ENCODE data around the gene LRRC27. TPM values are rescaled to one million over a fixed set of nuclear protein-coding genes. Genes with fewer than 3 reads are reported as not detected.

The LRRC27 gene
- total RNA-seq, 2 experiments from 2014 or later, result 13.0 to 17.3 TPM

- CTCF ChIA-PET (ENCODE audit: unreplicated experiment), result no interaction called here
- H4K20me1 ChIP-seq (ENCODE audit: insufficient read depth, low read length), result no peaks in the 10 kb centered on the region
- no peak overlapping the region for H3K4me2 ChIP-seq (ENCODE audit: low read length)
- peaks cover 11% of the 10 kb centered on the region; the same call in 1 of the 2 replicates for H3K79me2 ChIP-seq (ENCODE audit: insufficient read depth, low read depth, low read length)
- no peak overlapping the region for H2AFZ ChIP-seq (ENCODE audit: low read length)
- no peak overlapping the region for H3K27ac ChIP-seq (ENCODE audit: low read depth, low read length, poor library complexity, severe bottlenecking)
- POLR2A ChIA-PET, result no interaction called here
- intact Hi-C loops (cut with micrococcal nuclease; ENCODE audit: unreplicated experiment), result no loop called here
- H3K9me3 ChIP-seq (ENCODE audit: low read length), result no peaks in the 10 kb centered on the region
- DNase-seq (ENCODE audit: low spot score), result no peak
- no peak overlapping the region for H3K4me3 ChIP-seq (ENCODE audit: low read depth, low read length, poor library complexity, severe bottlenecking)
- H3K9me2 ChIP-seq (ENCODE audit: insufficient read depth, low read length), result no peaks in the 10 kb centered on the region
- peaks cover 27% of the 10 kb centered on the region for H3K36me3 ChIP-seq (ENCODE audit: insufficient read depth, low read length)
- TF ChIP-seq EZH2phosphoT487 (IDR thresholded peaks at IDR 0.05; ENCODE audit: borderline replicate concordance, low read depth, low read length) (no peak), CTCF (conservative IDR thresholded peaks at IDR 0.05; ENCODE audit: low read length) (no peak)
- BruUV-seq (replicated peaks), result no TSS peak
- no peaks in the 10 kb centered on the region for H3K4me1 ChIP-seq (ENCODE audit: insufficient read depth, low read length, poor library complexity, severe bottlenecking)
Observed at GRCh38 chr10:132322586-132323048, 9.4 kb upstream of the LRRC27 start.

GRCh38 chr10:132324186-132324585 lies 7.8 kb upstream of the LRRC27 start:
- Histone ChIP-seq H4K20me1 (ENCODE audit: insufficient read depth, low read length) (no peaks in the 10 kb centered on the region), H3K79me2 (ENCODE audit: insufficient read depth, low read depth, low read length) (peaks cover 26% of the 10 kb centered on the region), H2AFZ (ENCODE audit: low read length) (no peak overlapping the region), H3K4me3 (ENCODE audit: low read depth, low read length, poor library complexity, severe bottlenecking) (no peak overlapping the region), H3K4me1 (ENCODE audit: insufficient read depth, low read length, poor library complexity, severe bottlenecking) (peaks cover 7% of the 10 kb centered on the region), H3K36me3 (ENCODE audit: insufficient read depth, low read length) (peaks cover 41% of the 10 kb centered on the region), H3K4me2 (ENCODE audit: low read length) (no peak overlapping the region), H3K27ac (ENCODE audit: low read depth, low read length, poor library complexity, severe bottlenecking) (no peak overlapping the region), H3K9me2 (ENCODE audit: insufficient read depth, low read length) (no peaks in the 10 kb centered on the region), H3K9me3 (ENCODE audit: low read length) (no peaks in the 10 kb centered on the region)
- BruUV-seq (replicated peaks), result no TSS peak
- CTCF ChIA-PET (ENCODE audit: unreplicated experiment), result no interaction called here
- intact Hi-C loops (cut with micrococcal nuclease; ENCODE audit: unreplicated experiment), result no loop called here
- no peak for DNase-seq (ENCODE audit: low spot score)
- TF ChIP-seq EZH2phosphoT487 (IDR thresholded peaks at IDR 0.05; ENCODE audit: borderline replicate concordance, low read depth, low read length) (no peak), CTCF (conservative IDR thresholded peaks at IDR 0.05; ENCODE audit: low read length) (no peak)
- POLR2A ChIA-PET, result no interaction called here

GRCh38 chr10:132326344-132326889 lies 5.6 kb upstream of the LRRC27 start:
- POLR2A ChIA-PET, result interaction anchor here (1.2 kb wide), 1 partner anchor 11 kb away, joined by 3 read pairs; no protein-coding TSS in a partner anchor
- Histone ChIP-seq H3K9me3 (ENCODE audit: low read length) (no peaks in the 10 kb centered on the region), H2AFZ (ENCODE audit: low read length) (no peak overlapping the region), H3K36me3 (ENCODE audit: insufficient read depth, low read length) (peaks cover 51% of the 10 kb centered on the region), H3K9me2 (ENCODE audit: insufficient read depth, low read length) (no peaks in the 10 kb centered on the region), H3K79me2 (ENCODE audit: insufficient read depth, low read depth, low read length) (peaks cover 49% of the 10 kb centered on the region), H3K4me3 (ENCODE audit: low read depth, low read length, poor library complexity, severe bottlenecking) (no peak overlapping the region), H3K4me1 (ENCODE audit: insufficient read depth, low read length, poor library complexity, severe bottlenecking) (peaks cover 12% of the 10 kb centered on the region), H3K27ac (ENCODE audit: low read depth, low read length, poor library complexity, severe bottlenecking) (no peak overlapping the region), H4K20me1 (ENCODE audit: insufficient read depth, low read length) (peaks cover 9% of the 10 kb centered on the region), H3K4me2 (ENCODE audit: low read length) (no peak overlapping the region)
- DNase-seq (ENCODE audit: low spot score), result no peak
- intact Hi-C loops (cut with micrococcal nuclease; ENCODE audit: unreplicated experiment), result no loop called here
- TF ChIP-seq EZH2phosphoT487 (IDR thresholded peaks at IDR 0.05; ENCODE audit: borderline replicate concordance, low read depth, low read length), result no peak
- TF ChIP-seq CTCF (conservative IDR thresholded peaks at IDR 0.05; ENCODE audit: low read length), result no peak
- CTCF ChIA-PET (ENCODE audit: unreplicated experiment), result no interaction called here
- BruUV-seq (replicated peaks), result no TSS peak
